ENCODE measurements around the gene OTULIN.

The OTULIN gene

GRCh38 chr5:14727928-14728458 is 63.5 kb downstream of the OTULIN start:
- H3K4me3 ChIP-seq (ENCODE audit: low read length), result no peak overlapping the region
- H3K79me2 ChIP-seq (ENCODE audit: control insufficient read depth, low read length), result no peaks in the 10 kb centered on the region
- H3F3A ChIP-seq (ENCODE audit: control insufficient read depth, insufficient read depth), result no peaks in the 10 kb centered on the region
- H3K9me3 ChIP-seq (ENCODE audit: control insufficient read depth, insufficient read depth, low read length), result no peaks in the 10 kb centered on the region
- peaks cover 12% of the 10 kb centered on the region; the same call in 1 of the 2 replicates for H3K36me3 ChIP-seq (ENCODE audit: control insufficient read depth, low read length)
- H3K4me2 ChIP-seq (ENCODE audit: low read length), result no peak overlapping the region
- no peak for TF ChIP-seq EZH2phosphoT487 (IDR thresholded peaks at IDR 0.05; ENCODE audit: borderline replicate concordance, low read length)
- TF ChIP-seq, protein P1, sequence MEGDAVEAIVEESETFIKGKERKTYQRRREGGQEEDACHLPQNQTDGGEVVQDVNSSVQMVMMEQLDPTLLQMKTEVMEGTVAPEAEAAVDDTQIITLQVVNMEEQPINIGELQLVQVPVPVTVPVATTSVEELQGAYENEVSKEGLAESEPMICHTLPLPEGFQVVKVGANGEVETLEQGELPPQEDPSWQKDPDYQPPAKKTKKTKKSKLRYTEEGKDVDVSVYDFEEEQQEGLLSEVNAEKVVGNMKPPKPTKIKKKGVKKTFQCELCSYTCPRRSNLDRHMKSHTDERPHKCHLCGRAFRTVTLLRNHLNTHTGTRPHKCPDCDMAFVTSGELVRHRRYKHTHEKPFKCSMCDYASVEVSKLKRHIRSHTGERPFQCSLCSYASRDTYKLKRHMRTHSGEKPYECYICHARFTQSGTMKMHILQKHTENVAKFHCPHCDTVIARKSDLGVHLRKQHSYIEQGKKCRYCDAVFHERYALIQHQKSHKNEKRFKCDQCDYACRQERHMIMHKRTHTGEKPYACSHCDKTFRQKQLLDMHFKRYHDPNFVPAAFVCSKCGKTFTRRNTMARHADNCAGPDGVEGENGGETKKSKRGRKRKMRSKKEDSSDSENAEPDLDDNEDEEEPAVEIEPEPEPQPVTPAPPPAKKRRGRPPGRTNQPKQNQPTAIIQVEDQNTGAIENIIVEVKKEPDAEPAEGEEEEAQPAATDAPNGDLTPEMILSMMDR (IDR thresholded peaks at IDR 0.05; ENCODE audit: low read depth, low read length, poor library complexity, severe bottlenecking), result no peak
- no peaks in the 10 kb centered on the region for H3K27me3 ChIP-seq (ENCODE audit: control insufficient read depth, low read length)
- peaks cover 3% of the 10 kb centered on the region; the same call in 1 of the 2 replicates for H3K4me1 ChIP-seq (ENCODE audit: control insufficient read depth, low read length)
- H3K27ac ChIP-seq (ENCODE audit: low read depth, low read length), result no peak overlapping the region
- H4K20me1 ChIP-seq (ENCODE audit: control insufficient read depth, insufficient read depth, low read depth, low read length), result no peaks in the 10 kb centered on the region
- no peaks in the 10 kb centered on the region for H3K9me2 ChIP-seq (replicated peaks; ENCODE audit: control insufficient read depth, low read length)

GRCh38 chr5:14728459-14728938 is 64.0 kb downstream of the OTULIN start:
- Histone ChIP-seq H3F3A (ENCODE audit: control insufficient read depth, insufficient read depth) (no peaks in the 10 kb centered on the region), H3K4me3 (ENCODE audit: low read length) (no peak overlapping the region), H3K4me1 (ENCODE audit: control insufficient read depth, low read length) (peaks cover 3% of the 10 kb centered on the region; the same call in 1 of the 2 replicates), H3K4me2 (ENCODE audit: low read length) (no peak overlapping the region), H3K9me3 (ENCODE audit: control insufficient read depth, insufficient read depth, low read length) (no peaks in the 10 kb centered on the region), H3K27me3 (ENCODE audit: control insufficient read depth, low read length) (no peaks in the 10 kb centered on the region), H4K20me1 (ENCODE audit: control insufficient read depth, insufficient read depth, low read depth, low read length) (no peaks in the 10 kb centered on the region), H3K27ac (ENCODE audit: low read depth, low read length) (no peak overlapping the region), H3K9me2 (replicated peaks; ENCODE audit: control insufficient read depth, low read length) (no peaks in the 10 kb centered on the region), H3K79me2 (ENCODE audit: control insufficient read depth, low read length) (no peaks in the 10 kb centered on the region), H3K36me3 (ENCODE audit: control insufficient read depth, low read length) (peaks cover 13% of the 10 kb centered on the region; the same call in 1 of the 2 replicates)
- TF ChIP-seq, protein P1 (IDR thresholded peaks at IDR 0.05; ENCODE audit: low read depth, low read length, poor library complexity, severe bottlenecking), result no peak
- TF ChIP-seq EZH2phosphoT487 (IDR thresholded peaks at IDR 0.05; ENCODE audit: borderline replicate concordance, low read length), result no peak

DNA sequence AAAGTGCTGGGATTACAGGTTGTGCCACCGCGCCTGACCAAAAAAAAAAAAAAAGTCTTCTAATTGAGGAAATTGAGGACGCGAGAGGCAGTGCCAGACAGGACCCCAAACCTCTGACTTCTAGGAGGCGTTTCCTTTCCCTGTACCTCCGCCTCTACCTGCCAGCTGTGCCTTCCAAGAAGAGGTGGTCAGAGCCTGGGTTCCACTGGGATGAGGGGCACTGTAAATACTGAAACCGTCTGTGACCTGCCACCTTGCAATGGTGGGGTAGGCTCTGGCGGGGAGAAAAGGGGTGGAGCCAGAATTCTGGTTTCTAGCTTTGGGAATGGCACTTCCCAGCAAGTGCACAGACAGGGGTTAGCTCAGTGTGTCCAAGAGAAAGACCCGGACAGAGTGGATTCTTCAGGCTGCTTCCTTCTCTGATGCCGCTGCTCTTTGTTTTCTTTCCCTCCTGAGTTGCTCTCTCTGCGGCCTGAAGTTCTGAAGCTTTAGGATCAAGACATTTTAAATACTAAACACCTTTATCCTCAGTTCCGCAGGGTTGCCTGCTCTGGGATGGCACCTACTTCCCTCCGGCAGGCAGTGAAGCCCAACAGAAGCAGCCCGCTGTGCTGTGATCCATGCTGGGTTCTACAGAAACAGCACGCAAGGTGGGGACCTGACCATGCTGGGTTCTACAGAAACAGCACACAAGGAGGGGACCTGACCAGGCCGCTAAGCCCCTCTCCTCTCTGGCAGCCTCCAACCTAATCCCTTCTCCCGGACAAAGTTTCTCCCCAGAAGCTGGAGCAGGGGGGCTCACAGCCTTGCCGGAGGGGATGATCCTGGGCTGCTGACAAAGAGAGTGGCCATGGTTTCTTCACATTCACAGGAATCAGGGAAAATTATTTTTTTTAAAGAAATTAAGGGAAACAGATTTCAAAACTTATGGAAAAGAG is 65.2 kb downstream of the OTULIN start:
- Histone ChIP-seq H3K36me3 (ENCODE audit: control insufficient read depth, low read length) (peaks cover 15% of the 10 kb centered on the region; the same call in 1 of the 2 replicates), H3K4me2 (ENCODE audit: low read length) (no peak overlapping the region), H3K4me1 (ENCODE audit: control insufficient read depth, low read length) (peaks cover 3% of the 10 kb centered on the region; the same call in 1 of the 2 replicates), H3K4me3 (ENCODE audit: low read length) (no peak overlapping the region), H3K27ac (ENCODE audit: low read depth, low read length) (no peak overlapping the region), H3F3A (ENCODE audit: control insufficient read depth, insufficient read depth) (no peaks in the 10 kb centered on the region), H3K27me3 (ENCODE audit: control insufficient read depth, low read length) (no peaks in the 10 kb centered on the region), H3K9me2 (replicated peaks; ENCODE audit: control insufficient read depth, low read length) (no peaks in the 10 kb centered on the region), H3K79me2 (ENCODE audit: control insufficient read depth, low read length) (no peaks in the 10 kb centered on the region), H4K20me1 (ENCODE audit: control insufficient read depth, insufficient read depth, low read depth, low read length) (no peaks in the 10 kb centered on the region), H3K9me3 (ENCODE audit: control insufficient read depth, insufficient read depth, low read length) (no peaks in the 10 kb centered on the region)
- TF ChIP-seq, protein P1 (IDR thresholded peaks at IDR 0.05; ENCODE audit: low read depth, low read length, poor library complexity, severe bottlenecking), result no peak
- TF ChIP-seq EZH2phosphoT487 (IDR thresholded peaks at IDR 0.05; ENCODE audit: borderline replicate concordance, low read length), result no peak

Data from DOHH2 (cell line).